NCI-H187 treated with DMSO at 0.1 percent for 48 hours (cell line): ENCODE measurements around the gene OR7A10.
"Not testable (repeated sequence)": the region's sequence is repeated elsewhere in the genome, so short reads cannot be mapped to it uniquely, and the experiment has no call there.

Experiments
- DNase-seq: peaks from one replicate; lab custom pipeline; 2025; lab: John Stamatoyannopoulos, UW

Gene OR7A10

DNA sequence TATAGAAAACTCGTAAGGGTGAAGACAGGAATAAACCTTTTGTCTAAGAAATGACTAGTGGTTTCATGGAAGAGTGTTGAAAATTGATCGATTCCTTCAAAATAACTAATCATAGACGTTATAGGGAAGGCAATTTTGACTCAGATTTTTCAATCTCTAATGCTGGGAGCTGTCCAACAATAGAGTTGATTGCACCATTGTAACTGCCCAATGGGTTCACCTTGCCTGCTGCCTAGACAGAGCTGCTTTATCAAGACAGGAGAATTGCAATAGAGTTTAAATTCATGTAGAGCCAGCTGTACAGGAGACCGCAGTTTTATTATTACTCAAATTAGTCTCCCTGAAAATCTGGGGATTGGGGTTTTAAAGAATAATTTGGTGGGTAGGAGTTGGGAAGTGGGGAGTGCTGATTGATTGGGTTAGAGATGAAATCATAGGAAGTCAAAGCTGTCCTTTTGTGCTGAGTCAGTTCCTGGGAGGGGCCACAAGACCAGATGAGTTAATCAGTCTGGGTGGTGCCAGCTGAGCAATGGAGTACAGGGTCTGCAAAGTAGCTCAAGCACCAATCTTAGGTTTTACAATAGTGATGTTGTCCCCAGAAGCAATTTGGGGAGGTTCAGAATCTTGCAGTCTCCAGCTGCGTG lies 53.5 kb downstream of the OR7A10 start:
- DNase-seq: no peak

DNA sequence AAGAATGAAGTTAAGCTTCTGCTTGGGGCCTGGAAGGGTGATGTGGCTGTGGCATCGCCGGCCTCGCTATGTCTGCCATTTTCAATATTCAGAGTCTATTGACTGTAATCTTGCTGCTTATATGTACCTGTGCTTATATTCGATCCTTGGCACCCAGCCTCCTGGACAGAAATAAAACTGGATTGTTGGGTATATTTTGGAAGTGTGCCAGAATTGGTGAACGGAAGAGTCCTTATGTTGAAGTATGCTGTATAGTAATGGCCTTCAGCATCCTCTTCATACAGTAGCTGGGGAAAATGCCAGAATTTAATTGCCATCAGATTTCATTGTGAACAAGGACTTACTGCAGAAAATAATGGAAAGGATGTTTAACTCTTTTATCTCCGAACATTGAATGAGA lies 56.5 kb downstream of the OR7A10 start:
- not testable (repeated sequence) for DNase-seq
